ENCODE data around the gene PI4KA.
"Not testable (repeated sequence)": the region's sequence is repeated elsewhere in the genome, so short reads cannot be mapped to it uniquely, and the experiment has no call there.

- TF ChIP-seq POLR2A (IDR thresholded peaks at IDR 0.05; ENCODE audit: extremely low read depth, insufficient read length); CTCF (IDR thresholded peaks at IDR 0.05; ENCODE audit: low read depth, low read length); MYC (IDR thresholded peaks at IDR 0.05; ENCODE audit: low read depth, low read length); MAX (IDR thresholded peaks at IDR 0.05; ENCODE audit: low read depth, low read length): not testable (repeated sequence)
Measured at GRCh38 chr22:20717981-20718380, 140.6 kb downstream of the PI4KA start.

Data from NB4 (cell line).